Measurements from ENCODE around the gene KIF2A.

Gene KIF2A

DNA sequence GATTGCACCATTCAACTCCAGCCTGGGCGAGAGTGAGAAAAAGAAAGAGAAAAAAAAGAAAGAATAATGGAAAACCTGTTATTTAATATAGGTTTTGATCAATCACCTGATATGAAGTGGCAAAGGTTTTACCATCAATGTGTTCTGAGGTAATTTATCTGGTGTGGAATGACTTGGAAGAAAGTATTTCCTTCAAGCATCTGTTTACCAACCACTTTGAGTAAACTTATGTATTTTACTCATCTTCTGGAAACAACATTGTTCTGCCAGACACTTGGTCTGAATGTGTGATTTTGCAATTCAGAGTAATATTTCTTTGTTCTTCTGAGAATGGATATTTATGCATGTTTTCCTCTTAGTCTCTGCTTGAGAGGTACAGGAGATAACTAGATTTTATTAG, 24.3 kb downstream of the KIF2A start:
- DNase-seq = no peak

DNA sequence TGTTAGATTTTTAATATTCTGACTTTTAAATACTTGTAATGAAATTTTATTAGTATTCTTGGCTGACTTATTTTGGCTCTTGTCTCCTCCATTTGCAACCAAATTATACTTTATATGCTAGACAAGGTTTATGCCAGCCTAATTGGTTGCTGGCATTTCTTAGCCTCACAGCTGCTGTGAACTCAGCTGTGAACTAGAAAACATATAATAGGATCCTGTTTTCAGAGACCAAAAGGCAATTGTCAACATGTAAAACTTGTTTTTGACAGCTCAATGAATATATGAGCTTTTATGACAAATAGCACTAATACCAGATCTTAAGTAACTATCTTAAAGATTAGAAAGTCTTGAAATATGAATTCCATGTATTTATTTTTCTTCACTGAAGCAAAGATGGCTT, 25.9 kb downstream of the KIF2A start:
- no peak for DNase-seq

DNA sequence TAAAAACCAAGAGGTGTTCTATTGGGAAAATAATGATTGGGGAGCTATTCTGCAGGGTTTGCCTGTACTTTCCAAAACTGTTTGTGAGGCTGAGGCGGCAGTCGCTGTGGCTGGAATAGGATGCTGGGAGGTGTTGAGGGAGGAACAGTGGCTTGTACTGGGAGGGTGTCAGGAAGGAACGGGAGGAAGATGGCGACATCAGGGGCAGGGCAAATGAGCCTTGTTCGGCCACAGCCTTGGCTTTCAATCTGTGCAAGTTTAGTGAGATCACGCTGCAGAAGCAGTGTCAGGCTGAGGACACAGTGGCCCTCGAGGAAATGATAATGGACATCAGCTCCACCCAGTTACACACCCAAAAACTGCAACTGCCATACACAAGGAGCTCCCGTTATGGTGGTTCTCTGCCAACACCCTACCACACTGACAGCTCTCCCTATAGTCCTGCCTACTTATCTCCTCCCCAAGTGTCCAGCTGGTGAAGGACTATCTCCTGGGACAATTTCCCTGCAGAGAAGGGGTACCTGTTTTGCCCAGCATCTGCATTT, 27.3 kb downstream of the KIF2A start:
- DNase-seq = peak; percentile 88

DNA sequence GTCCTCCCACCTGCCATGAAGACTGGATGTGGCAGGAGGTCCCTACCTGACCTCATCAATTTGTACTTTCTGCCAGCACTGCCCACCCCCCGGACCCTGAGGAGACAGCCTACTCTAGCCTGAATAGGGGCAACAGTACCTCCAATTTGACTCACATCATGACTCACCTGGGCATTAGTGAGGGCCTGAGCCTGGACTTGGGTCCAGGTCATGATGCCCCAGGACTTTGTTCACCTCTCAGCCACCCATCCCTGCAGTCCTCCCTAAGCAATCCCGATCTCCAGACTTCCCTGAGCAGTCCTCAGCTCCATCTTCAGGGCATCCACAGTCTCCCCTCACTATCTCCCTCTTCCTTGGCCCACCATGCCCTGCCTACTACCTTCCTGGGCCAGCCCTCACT, 28.1 kb downstream of the KIF2A start:
- no peak for DNase-seq

DNA sequence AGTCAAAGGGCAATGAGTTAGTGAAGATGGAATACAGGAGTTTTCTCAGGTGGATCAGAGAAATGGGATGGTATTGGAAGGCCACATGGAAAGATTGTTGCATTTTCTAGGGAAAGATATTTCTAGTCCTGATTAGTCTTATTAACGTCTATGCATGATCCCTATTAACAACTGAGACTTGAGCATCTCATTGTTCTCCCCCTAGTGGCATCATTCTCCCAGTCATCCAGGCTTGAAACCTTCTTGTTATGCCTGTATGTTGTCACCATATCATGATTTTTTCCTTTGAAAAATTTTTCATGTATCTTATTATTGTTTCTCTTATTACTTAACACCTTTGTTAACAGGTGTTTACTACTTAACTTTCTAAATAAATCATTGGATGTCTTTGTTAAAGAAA, 34.4 kb downstream of the KIF2A start:
- peak; percentile 75 for DNase-seq

DNA sequence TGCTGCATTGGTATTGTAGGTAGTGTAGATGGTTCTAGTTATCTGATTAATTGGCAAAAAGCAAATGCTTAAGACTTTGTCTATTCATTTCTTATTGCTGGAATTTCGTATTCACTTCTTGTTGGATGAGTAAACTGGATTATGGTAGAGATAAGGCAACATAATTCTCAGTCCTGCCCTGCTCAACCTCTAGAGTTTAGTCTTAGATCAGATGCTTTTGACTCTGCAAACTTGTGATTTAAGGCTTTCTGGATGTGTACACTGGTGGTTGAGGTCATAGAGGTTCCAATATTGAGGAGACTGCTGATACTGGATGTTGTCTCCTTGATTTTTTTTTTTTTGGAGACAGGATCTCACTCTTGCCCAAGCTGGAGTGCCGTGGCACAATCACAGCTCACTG, 35.0 kb downstream of the KIF2A start:
- no peak for DNase-seq

DNA sequence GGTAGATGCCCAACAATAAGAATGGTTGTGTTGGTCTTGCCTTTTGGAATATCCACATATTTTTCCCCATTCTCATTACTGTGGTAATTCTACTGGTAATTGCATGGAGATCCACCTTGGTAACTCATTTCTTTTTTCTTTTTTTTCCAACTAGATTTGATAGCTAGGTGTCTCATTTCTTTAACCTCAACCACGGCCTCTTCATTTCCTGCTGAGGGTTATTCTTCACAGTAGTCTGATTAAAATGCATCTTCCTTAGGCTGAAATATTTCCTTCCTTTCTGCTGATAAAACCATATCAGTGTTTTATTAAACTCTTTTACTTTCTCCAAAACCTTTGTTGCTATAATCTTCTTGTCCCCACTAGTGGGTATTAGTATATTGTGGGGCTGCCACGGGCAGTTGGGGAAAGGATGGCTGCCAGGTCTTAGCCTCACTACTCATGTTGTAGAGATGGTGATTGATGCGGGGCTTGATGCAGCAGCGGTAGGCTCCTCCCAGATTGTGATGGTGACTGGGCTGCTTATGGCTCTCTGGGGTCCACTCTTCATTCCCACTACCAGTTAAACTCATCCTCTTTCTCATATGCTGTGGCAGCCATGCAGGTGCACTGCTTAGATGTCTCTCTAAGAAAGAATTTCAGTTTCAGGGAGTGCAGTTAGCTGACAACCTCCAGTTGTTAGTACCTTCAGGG, 35.9 kb downstream of the KIF2A start:
- DNase-seq = no peak

DNA sequence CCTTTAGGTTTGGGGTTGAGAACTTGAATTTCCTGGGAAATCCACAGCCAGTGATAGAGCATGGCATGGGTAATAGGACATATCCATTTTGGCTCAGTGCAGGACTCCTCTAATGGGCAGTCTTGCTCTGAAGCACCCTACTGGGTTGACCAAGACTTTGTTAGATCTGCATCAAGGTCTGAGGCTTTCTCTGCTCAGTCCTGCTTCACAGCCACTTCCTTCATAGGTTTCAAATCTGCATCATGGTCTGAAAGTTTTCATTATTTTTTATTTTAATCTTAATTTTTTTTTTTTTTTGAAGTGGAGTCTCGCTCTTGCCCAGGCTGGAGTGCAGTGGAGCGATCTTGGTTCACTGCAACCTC, 36.5 kb downstream of the KIF2A start:
- no peak for DNase-seq

DNA sequence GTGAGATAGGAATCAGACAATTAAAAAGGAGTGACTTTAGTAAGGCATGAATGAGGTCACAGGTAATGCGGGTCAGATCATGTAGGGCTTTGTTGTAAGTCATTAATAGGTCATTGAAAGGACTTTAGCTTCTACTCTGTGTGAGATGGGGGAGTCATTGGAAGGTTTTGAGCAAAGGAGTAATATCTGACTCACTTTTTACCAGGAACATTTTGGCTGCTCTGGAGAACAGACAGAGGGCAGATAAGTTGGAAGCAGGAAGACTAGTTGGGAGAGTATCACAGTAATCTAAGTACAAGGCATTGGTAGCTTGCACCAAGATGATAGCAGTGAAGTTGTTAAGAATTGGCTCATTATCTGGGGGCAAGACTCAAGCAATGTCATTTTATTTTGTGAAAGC, 37.4 kb downstream of the KIF2A start:
- no peak for DNase-seq

DNA sequence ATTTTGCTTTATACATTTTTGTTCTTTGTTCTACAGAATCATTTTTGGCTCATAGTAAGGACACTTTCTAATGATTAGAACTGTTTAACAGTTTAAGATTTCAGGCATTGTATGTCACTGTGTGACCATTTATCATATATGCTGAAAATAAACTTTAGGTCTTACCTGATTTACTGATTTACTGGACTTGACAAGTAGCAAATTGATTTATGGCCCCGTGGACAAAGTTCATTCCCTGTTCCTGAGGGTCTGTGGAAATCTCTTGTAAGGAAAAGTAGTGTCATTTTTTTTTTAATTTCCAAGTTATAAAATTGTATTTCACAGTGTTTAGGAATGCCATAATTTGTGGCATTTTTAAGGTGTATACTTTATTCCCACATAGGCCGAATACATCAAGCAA, 40.7 kb downstream of the KIF2A start:
- DNase-seq = no peak

DNA sequence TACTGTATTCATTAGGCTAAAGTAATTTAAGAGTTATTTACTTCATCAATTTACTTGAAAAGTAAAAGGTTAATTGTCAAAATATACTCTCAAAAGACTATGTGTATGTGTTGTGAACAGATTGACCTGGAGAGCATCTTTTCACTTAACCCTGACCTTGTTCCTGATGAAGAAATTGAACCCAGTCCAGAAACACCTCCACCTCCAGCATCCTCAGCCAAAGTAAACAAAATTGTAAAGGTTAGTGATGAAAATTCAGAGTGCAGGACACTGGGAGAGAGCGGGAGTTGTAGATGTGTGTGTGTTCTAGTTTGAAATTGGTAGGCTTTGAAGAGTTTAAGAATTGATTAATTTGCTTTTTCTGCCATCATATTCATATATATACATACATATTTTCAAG, 41.9 kb downstream of the KIF2A start:
- no peak for DNase-seq

DNA sequence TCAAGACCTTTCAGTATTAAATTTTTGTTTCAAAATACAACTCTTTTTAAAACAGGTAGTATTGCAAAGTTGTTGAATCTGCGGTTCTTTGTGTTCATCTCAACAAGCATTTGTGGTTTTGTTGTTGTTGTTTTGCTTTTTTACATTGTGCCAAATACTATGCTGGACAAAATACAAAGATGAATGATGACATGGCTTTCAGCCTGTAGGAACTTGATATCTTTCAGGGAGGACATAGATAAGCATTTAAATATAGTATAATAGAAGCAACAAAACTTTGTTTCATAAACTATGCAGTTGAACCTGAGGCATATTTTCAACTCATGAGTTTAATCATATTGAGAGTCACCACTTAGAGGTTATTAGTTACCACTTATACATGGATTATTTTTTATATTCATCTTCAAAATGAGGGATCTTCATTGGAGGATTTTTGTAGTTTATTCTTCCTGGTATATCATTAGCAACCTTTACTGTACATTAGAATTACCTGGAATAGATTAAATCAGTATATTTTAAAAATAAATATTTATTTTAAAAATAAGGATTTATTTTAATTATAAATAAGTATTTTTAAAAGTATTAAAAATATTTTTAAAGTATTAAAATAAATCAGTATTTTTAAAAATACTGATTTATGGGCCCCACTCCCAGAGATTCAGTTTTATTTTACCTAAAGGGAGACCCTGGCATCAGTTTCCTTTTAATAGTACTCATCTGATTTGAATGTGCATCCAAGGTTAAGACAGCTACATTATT, 42.9 kb downstream of the KIF2A start:
- DNase-seq = no peak

DNA sequence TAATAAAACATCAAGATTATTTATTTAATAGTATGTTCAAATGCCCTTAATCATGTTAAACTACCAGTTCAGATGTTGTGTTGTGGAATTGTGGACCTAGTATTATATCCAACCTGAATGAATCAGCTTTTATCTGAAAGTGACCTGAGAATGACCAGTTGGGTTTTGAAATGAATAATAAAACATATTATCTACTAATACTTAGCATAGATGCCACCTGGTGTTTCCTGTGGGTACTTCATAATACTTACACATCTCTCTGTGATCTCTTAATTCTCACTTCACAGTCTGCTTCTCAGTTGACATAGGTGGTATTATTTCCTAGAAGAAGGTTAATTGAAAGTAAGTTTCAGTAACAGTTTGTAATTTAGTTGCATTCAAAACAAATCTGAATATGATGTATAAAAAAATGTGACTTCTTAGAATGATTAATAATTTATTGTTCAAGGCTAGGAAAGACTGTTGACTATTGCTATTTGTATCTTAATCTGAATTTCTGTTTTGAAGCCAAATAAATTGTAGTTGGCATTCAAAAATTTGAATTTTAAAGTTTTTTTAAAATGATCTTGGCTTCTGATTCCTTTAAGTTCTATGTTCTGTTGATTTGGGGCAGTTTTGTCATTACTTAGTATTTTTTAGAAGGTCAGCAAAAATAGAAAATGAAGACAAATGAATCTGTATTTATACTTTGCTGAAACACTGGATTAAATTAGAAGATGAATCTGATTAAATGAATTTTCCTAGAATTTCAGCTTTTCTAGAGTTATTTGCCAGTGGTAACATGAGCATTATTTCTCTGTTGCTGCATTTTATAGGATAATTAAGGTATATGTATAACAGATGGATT, 48.2 kb downstream of the KIF2A start:
- DNase-seq = peak; percentile 90

DNA sequence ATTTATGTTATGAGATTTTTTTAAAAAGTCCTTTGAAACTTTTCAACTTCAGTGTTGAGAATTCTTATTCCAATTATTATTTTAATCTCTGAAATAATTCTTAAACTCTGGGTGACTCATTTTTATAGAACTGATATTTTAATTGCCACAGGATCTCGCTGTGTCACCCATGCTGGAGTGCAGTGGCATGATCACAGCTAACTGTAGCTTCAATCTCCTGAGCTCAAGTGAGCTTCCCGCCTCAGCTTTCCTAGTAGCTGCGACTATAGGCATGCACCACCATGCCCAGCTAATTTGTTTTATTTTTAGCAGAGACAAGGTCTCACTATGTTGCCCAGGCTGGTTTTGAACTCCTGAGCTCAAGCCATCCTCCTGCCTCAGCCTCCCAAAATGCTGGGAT, 56.7 kb downstream of the KIF2A start:
- no peak for DNase-seq

DNA sequence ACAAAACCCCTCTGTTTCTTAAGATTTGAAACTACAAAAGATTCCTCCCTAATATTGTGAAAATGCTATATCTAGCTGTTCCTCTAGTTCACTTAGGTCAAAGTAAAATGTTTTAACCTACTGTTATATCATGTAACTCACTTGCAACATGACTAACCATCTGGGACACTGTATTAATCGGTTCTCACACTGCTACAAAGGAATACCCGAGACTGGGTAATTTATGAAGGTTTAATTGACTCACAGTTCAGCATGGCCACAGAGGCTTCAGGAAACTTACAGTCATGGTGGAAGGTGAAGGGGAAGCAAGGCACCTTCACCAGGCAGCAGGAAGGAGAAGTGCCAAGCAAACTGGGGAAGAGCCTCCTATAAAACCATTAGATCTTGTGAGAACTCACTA, 63.0 kb downstream of the KIF2A start:
- no peak for DNase-seq

DNA sequence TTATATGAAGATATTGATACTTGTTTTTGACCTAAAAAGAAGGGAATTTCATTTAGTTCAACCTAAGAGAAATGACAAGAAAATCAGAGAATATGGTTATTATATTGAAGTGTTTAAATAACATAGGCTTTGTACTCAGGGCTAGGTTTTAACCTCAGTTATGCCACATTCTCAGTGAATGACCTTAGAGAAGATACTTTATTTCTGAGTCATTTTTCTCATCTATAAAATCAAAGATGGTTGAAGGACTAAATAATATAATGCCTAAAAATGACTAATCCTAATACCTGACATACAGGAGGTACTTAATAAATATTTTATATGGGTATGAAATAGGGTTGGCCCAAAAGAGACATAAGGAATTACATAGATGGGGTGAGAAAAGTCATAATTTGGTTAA, 65.4 kb downstream of the KIF2A start:
- DNase-seq = no peak

DNA sequence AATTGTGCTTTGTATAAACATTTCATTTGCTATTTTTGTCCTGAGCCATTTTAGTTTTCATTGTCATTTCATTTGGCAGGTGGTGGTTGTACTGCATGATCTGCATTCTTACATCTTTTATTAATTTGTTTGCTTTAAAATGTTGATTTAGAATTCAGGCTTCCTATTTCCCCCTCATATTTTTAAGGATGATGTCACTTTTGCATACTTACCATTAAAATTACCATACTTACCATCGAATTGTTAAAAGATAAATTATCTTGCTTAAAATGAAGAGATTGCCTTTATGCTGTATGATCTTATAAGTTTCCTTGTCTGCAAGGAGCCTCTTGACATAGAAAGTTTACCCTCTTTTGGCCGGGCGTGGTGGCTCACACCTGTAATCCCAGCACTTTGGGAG, 66.6 kb downstream of the KIF2A start:
- no peak for DNase-seq

DNA sequence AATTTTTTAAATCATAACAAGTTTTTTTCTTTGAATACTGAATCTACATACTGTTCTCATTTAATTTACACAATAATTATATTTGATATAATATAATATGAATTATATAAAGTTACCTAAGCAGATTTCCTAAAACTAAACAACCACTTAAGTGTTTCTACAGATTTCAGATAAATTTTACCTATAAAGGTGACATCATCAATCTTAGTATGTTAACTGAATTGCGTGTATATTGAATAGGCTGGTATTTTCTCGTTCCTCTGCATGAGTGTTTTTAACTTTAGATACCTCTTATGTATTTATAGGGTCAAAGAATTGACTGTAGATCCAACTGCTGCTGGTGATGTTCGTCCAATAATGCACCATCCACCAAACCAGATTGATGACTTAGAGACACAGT, 67.4 kb downstream of the KIF2A start:
- DNase-seq = no peak

DNA sequence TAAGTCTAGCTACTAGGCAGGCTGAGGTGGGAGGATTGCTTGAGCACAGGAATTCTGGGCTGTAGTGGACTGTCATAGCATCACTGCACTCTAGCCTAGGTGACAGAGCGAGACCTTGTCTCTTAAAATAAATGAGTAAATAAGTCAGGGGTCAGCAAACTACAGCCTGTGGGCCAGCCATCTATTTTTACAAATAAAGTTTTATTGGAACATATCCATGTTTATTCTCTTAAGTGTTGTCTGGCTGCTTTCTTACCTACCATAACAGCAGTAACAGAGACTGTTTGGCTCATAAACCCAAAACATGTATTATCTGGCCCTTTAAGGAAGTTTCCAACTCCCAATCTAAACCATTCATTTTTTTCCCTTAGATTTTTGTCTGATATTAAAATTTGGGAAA, 68.1 kb downstream of the KIF2A start:
- DNase-seq = no peak

DNA sequence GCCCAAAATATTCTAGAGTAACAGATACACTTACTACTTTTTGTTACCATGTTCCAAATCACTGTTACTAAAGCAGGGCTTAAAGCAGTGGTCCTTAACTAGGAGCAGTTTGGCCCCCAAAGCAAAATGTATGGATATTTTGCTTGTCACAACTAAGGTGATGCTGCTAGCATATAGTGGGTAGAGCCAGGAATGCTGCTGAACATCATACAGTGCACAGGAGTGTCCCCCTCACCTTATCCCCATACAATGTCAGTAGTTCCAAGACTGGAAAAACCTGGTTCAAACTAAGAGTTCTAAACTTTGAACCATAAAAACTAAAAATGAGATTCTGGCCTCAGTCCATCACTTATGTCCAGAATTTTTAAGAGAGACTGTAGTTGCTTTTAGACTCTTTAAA, 69.6 kb downstream of the KIF2A start:
- DNase-seq = no peak

DNA sequence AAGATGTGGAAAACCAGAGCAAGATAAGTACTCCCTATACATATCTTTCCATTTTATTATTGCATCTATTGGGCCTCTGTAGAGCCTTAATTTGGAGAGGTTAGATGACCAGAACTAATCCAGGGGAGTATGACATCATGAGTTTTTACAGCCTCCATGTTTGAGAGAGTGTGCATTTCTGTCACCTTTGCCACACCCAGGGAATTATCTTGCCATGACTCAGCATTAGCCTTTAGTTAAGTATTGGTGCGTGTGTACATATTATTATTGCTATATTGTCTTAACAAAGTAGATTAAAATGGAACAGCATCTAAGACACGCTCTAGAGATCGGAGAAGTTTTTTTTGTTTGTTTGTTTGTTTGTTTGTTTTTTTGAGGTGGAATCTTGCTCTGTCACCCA, 70.1 kb downstream of the KIF2A start:
- DNase-seq = peak; percentile 55

DNA sequence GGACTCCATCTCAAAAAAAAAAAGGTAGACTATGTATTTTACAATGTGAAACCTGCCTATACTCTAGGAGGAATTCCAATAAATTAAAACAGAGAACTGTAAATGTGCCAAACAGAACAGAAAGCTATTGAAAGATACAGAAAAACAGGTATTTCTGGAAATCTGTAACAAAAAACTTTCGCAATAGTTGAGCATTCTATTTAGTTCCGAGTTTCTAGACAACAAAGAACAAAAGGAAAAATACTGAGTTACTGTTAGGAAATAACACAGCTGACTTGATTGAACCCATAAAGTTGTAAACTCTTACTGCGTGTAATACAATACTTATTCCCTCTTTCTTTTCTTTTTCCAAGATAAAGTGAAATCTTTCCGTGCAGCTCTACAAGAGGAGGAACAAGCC, 79.1 kb downstream of the KIF2A start:
- DNase-seq = no peak

DNA sequence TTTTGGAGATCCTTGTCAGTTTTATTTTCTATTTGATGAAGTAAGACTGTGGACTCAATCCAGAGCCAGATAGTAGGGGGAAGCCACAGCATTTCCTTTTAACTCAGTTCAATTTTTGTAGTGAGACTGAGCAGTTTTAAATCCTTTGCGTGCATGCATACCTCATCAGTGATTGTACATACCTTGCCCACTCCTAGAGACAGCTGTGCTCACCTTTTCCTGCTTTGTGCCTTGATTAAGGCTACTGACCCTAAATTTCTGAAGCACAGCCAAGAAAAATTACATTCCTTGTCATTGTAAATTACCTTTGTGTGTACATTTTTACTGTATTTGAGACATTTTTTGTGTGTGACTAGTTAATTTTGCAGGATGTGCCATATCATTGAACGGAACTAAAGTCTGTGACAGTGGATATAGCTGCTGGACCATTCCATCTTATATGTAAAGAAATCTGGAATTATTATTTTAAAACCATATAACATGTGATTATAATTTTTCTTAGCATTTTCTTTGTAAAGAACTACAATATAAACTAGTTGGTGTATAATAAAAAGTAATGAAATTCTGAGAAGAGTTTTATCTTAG, 79.9 kb downstream of the KIF2A start:
- no peak for DNase-seq
